ENCODE data around the gene OLA1.

GRCh38 chr2:174248998-174249592, 763 bp upstream of the OLA1 start:
- TF ChIP-seq CTCF (IDR thresholded peaks at IDR 0.05) (no peak), POLR2A (IDR thresholded peaks at IDR 0.05) (no peak)

Measured in esophagus squamous epithelium (tissue), 4 donors.